ENCODE data around the gene CAPN11. TPM values are rescaled to one million over a fixed set of nuclear protein-coding genes. Genes with fewer than 3 reads are reported as not detected.

Gene CAPN11
- total RNA-seq, 2 experiments from 2014 or later: not detected

DNA sequence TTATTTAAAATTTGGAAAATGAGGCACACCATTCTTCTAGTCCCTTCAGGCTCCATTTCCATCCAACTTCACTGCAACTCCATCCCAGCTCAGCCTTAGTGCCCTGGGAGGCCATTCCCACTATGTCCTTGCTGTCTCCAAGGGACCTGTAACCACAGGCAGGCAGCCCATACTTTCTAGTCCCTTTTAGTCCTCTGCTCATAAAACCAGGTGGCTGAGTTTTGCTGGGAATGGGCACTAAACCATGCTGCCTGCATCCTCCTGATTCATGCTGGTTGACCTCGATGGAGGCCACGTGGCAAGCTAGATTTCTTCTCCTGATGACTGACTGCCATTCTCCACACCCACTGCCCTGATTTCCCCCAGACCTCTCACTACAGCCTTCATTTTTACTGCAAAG lies 30.6 kb downstream of the CAPN11 start:
- CTCF ChIA-PET (ENCODE audit: unreplicated experiment): no interaction called here
- DNase-seq (ENCODE audit: low spot score): no peak
- Histone ChIP-seq H4K20me1 (ENCODE audit: insufficient read depth, low read length) (no peaks in the 10 kb centered on the region), H3K36me3 (ENCODE audit: insufficient read depth, low read length) (no peaks in the 10 kb centered on the region), H3K27ac (ENCODE audit: low read depth, low read length, poor library complexity, severe bottlenecking) (no peak overlapping the region), H3K4me3 (ENCODE audit: low read depth, low read length, poor library complexity, severe bottlenecking) (no peak overlapping the region), H3K4me1 (ENCODE audit: insufficient read depth, low read length, poor library complexity, severe bottlenecking) (peaks cover 16% of the 10 kb centered on the region), H3K4me2 (ENCODE audit: low read length) (no peak overlapping the region), H3K9me2 (ENCODE audit: insufficient read depth, low read length) (no peaks in the 10 kb centered on the region), H3K9me3 (ENCODE audit: low read length) (no peaks in the 10 kb centered on the region), H3K79me2 (ENCODE audit: insufficient read depth, low read depth, low read length) (no peaks in the 10 kb centered on the region), H2AFZ (ENCODE audit: low read length) (no peak overlapping the region)
- intact Hi-C loops (cut with micrococcal nuclease; ENCODE audit: unreplicated experiment): no loop called here
- no TSS peak for BruUV-seq (replicated peaks)
- POLR2A ChIA-PET: interaction anchor here (0.8 to 2.0 kb wide), 3 partner anchors 12 to 35 kb away, joined by 4 to 5 read pairs (median 4); no protein-coding TSS in a partner anchor
- no peak for TF ChIP-seq EZH2phosphoT487 (IDR thresholded peaks at IDR 0.05; ENCODE audit: borderline replicate concordance, low read depth, low read length)
- TF ChIP-seq CTCF (conservative IDR thresholded peaks at IDR 0.05; ENCODE audit: low read length): no peak

DNA sequence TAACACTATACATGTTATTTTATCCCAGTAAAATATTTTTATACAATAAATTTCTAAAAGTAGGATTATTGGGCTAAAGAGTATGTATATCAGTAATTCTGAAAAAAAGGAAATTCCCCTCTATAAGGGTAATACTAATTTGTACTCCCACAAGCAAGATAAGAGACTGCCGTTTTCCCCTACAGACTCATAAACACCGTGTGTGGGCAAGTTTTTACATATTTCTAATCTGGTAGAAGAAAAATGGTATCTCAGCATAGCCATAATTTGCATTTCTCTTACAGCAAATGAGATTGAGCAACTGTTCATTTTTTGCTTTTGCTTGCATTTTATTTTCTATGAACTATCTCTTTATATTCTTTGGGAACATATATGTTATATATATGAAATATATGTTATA lies 32.1 kb downstream of the CAPN11 start:
- intact Hi-C loops (cut with micrococcal nuclease; ENCODE audit: unreplicated experiment): no loop called here
- no peaks in the 10 kb centered on the region for H3K9me3 ChIP-seq (ENCODE audit: low read length)
- H3K4me1 ChIP-seq (ENCODE audit: insufficient read depth, low read length, poor library complexity, severe bottlenecking): peaks cover 11% of the 10 kb centered on the region
- ChIA-PET POLR2A (interaction anchor here (0.7 kb wide), 1 partner anchor 114 kb away, joined by 4 read pairs; no protein-coding TSS in a partner anchor), CTCF (ENCODE audit: unreplicated experiment) (interaction anchor here (0.6 kb wide), 1 partner anchor 182 kb away, joined by 3 read pairs; no protein-coding TSS in a partner anchor)
- no peaks in the 10 kb centered on the region for H3K36me3 ChIP-seq (ENCODE audit: insufficient read depth, low read length)
- H3K27ac ChIP-seq (ENCODE audit: low read depth, low read length, poor library complexity, severe bottlenecking): no peak overlapping the region
- no peak for DNase-seq (ENCODE audit: low spot score)
- H3K9me2 ChIP-seq (ENCODE audit: insufficient read depth, low read length): no peaks in the 10 kb centered on the region
- H3K79me2 ChIP-seq (ENCODE audit: insufficient read depth, low read depth, low read length): no peaks in the 10 kb centered on the region
- H3K4me3 ChIP-seq (ENCODE audit: low read depth, low read length, poor library complexity, severe bottlenecking): no peak overlapping the region
- no peak overlapping the region for H2AFZ ChIP-seq (ENCODE audit: low read length)
- BruUV-seq (replicated peaks): no TSS peak
- no peak overlapping the region for H3K4me2 ChIP-seq (ENCODE audit: low read length)
- TF ChIP-seq CTCF (conservative IDR thresholded peaks at IDR 0.05; ENCODE audit: low read length) (no peak), EZH2phosphoT487 (IDR thresholded peaks at IDR 0.05; ENCODE audit: borderline replicate concordance, low read depth, low read length) (no peak)
- H4K20me1 ChIP-seq (ENCODE audit: insufficient read depth, low read length): no peaks in the 10 kb centered on the region

GRCh38 chr6:44192428-44193041 lies 33.9 kb downstream of the CAPN11 start:
- no peaks in the 10 kb centered on the region for H3K9me3 ChIP-seq (ENCODE audit: low read length)
- no peak for DNase-seq (ENCODE audit: low spot score)
- ChIA-PET POLR2A (interaction anchor here (1.1 kb wide), 1 partner anchor 16 kb away, joined by 4 read pairs; no protein-coding TSS in a partner anchor), CTCF (ENCODE audit: unreplicated experiment) (interaction anchor here (1.3 kb wide), 1 partner anchor 32 kb away, joined by 3 read pairs; no protein-coding TSS in a partner anchor)
- no peak for TF ChIP-seq CTCF (conservative IDR thresholded peaks at IDR 0.05; ENCODE audit: low read length)
- TF ChIP-seq EZH2phosphoT487 (IDR thresholded peaks at IDR 0.05; ENCODE audit: borderline replicate concordance, low read depth, low read length): no peak
- no peak overlapping the region for H3K27ac ChIP-seq (ENCODE audit: low read depth, low read length, poor library complexity, severe bottlenecking)
- no peaks in the 10 kb centered on the region for H3K36me3 ChIP-seq (ENCODE audit: insufficient read depth, low read length)
- H3K4me1 ChIP-seq (ENCODE audit: insufficient read depth, low read length, poor library complexity, severe bottlenecking): no peaks in the 10 kb centered on the region
- H3K4me3 ChIP-seq (ENCODE audit: low read depth, low read length, poor library complexity, severe bottlenecking): no peak overlapping the region
- intact Hi-C loops (cut with micrococcal nuclease; ENCODE audit: unreplicated experiment): no loop called here
- no peaks in the 10 kb centered on the region for H3K9me2 ChIP-seq (ENCODE audit: insufficient read depth, low read length)
- H4K20me1 ChIP-seq (ENCODE audit: insufficient read depth, low read length): no peaks in the 10 kb centered on the region
- peak overlapping the region; percentile 70 for H2AFZ ChIP-seq (ENCODE audit: low read length)
- no TSS peak for BruUV-seq (replicated peaks)
- no peaks in the 10 kb centered on the region for H3K79me2 ChIP-seq (ENCODE audit: insufficient read depth, low read depth, low read length)
- peak overlapping the region; percentile 34; the same call in 1 of the 2 replicates for H3K4me2 ChIP-seq (ENCODE audit: low read length)

Data from OCI-LY7 (cell line).